CD4-positive, alpha-beta T cell treated with Interleukin-17A for 4 hours (primary cell): ENCODE measurements around the gene SAMD10.
"Not testable (repeated sequence)": the region's sequence is repeated elsewhere in the genome, so short reads cannot be mapped to it uniquely, and the experiment has no call there.

Experiments used
- DNase-seq: peaks from one replicate; pipeline ENCODE4 v3.0.0-alpha.2; 2020; ENCODE audit warnings: mixed read lengths

Gene SAMD10

DNA sequence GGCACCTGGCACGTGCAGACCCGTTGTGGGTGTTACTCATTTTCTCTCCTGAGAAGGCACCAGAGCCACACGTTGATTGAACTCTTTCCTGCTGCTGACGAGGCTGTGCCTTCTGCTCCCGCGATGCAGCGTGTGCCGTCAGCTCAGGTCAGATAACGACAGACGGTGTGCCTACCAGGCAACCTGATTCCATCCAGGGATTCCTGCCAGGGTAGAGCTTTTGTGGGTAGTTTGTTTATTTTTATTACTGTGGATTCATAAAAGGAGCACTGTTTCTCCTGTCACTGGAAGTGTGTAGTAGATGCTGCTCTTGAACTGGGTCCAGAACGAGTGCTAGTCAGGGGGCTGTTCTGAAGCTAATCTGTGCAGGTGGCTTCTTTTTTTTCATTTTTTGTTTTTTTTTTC, 22.2 kb upstream of the SAMD10 start:
- DNase-seq, result no peak

DNA sequence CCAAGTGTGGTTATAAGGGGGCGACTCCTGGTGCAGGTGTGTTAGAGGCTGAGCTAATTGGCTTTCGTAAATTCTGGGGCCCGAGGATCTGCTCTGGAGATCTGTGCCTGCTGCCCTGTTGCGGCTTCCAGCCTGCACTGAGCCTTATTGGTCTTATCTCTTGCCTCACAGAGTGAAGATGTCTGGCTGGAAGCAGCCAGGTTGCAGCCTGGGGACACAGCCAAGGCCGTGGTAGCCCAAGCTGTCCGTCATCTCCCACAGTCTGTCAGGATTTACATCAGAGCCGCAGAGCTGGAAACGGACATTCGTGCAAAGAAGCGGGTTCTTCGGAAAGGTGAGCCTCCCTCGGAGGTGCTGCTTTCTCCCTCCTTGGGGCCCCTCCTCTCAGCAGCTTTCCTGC, 21.5 kb upstream of the SAMD10 start:
- DNase-seq, result no peak

DNA sequence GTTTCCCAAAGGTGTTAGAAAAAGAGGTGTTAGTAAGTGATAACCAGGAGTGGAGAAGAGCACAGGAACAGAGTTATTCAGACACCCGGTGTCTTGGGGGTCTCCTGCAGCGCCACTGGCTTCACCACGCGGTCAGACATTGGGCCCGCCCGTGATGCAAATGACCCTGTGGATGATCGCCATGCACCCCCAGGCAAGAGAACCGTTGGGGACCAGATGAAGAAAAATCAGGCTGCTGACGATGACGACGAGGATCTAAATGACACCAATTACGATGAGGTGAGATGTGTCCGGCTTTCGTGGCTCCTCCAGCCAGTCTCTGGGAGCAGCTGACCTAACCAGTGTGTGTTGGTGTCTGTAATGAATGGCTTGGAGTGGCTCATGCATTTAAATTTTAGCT, 3.5 kb upstream of the SAMD10 start:
- no peak for DNase-seq

DNA sequence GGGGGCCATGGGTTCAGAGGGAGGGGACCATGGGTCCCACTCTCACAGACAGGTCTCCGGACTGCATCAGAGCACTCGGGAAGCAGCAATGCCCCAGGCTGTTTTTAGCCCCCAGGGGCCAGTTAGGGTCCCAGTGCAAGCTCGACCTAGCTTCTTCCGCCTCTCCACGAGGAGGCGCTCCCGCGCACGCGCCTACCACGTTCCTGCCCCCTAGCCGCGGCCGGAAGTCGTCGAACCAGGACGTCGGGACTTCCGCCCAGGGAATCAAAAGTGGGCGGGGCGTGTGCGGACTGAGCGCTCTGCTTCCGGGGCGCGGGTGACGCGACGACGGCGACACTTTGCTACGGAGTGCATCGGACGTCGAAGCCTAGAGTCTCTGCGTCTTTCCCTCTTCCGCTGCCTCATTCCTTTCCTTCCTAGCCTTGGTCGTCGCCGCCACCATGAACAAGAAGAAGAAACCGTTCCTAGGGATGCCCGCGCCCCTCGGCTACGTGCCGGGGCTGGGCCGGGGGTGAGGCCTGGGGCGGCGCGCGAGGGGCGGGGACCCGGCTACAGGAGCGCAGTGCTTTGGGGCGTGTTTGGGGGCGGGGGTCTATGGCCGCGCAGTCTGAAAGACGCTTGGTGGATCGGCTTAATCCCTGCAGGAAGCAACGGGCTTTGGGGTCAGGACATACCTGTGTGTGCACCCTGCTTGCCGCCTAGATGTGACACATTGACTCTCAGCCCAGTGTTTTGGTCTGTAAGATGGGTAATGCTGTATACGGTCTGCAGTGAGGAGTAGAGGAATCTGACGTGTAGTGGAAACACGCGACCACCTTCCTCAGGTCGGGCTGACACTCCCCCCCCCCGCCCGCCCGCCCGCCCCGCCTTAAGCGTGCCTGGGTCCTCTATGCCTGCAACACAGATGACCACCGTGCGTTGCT, 1.6 kb upstream of the SAMD10 start, which contains the start of gene PRPF6:
Gene PRPF6 (plus strand): TSS at position 327 of the 923 bp plus-strand sequence. CDS start 114 bp downstream, at position 441.
- peak; percentile 98 for DNase-seq

DNA sequence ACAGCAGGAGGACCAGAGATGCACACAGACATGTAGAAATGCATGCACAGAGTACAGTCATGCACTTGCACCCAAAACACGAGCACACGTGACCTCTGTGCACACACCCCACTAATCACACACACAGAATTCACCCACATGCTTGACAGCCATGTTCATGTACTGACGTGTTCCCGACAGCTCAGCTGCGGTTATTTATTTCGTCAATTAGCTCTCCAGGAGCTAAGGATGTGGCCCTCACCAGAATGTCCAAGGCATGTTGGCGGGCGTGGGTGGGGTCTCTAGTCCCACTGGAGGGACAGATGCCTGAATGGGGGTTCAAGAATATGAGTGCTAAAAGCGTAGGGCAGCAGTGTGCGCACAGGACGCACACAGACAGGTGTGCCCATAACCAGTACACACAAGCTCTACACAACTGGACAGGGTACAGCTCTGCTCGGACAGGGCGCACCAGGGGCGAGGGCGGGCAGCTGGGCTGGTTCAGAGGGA, 919 bp upstream of the SAMD10 start:
- peak; percentile 35 for DNase-seq

DNA sequence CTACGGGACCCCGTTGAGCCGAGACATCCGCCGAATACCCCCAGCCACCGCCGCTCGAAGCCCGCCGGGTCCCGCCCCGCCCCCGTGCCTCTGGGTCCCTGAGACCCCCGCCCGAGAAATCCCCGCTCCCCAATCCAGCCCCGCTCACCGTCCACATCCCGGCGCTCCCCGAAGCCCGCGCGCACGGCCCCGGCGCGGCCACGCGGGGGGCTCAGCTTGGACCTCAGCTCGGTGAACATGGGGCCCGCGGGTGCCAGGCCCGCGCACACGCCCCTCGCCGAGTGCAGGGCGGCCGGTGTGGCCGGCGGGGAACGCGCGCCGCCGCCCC, 249 bp downstream of the SAMD10 start:
- DNase-seq, result no peak

DNA sequence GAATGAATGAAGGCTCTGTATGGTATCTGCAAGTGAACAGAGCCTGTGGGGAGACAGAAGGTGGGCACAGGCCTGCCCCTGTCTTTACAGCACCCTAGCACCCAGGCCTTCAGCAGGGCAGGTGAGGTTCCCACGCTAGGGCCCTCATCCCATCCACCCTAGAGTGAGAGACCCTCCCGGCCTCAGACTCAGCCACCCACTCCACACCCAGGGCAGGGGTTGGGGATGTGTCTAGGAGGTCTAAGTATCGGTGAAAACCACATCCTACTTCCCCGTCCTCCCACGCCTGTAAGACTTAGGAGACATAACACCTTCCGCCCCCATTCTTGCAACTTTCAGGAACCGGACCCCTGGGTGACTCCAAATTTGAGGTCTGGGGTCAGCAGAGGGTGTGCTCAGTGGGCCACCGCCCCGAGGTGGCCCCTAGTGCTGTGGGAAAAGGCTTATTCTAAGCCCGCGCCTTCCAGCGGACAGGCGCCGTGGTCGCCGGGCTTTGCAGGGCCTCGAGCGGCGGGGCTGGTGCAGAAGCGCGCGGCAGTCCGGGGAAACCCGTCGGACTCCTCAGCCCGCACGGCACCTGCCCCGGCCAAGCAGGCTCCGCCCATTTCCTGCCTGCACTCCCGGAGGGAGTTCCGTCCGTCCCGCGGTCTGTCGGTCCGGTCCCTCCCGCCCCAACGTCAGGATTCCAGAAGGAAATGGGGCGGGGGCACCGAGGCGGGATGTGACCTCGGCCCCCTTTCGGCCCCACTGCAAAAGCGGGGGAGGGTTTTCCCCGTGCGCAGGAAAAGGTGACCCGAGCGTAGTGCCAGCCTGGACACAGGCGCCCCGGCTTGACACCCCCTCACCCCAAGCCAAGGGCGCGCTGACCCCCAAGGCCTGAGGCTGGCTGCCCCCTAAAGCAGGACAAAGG, 868 bp downstream of the SAMD10 start:
- DNase-seq, result peak; percentile 65

DNA sequence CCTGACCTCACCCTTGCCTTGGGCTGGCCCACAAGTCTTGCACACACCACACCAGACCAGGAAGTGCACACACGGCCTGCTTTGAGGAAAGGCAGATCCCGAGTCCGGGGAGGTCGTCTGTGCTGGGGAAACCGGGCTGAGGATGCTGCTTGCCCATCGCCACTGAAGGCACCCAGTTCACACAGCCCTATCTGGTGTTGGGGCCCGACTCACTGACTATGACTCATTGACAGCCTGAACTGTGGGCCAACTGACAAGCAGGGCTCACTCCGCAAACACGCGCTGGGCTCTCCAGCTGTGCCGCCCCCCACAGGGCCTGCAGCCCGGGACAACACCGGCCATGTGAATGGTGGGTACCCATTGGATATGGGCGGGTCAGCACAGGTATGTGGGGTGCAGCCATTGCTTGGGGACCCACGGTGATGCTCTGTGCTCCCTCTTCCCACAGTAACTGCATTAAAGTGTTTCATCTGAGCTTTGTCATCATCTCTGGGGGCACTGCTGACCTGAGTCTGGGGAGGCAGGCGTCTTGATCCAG, 1.6 kb downstream of the SAMD10 start:
- peak; percentile 74 for DNase-seq

DNA sequence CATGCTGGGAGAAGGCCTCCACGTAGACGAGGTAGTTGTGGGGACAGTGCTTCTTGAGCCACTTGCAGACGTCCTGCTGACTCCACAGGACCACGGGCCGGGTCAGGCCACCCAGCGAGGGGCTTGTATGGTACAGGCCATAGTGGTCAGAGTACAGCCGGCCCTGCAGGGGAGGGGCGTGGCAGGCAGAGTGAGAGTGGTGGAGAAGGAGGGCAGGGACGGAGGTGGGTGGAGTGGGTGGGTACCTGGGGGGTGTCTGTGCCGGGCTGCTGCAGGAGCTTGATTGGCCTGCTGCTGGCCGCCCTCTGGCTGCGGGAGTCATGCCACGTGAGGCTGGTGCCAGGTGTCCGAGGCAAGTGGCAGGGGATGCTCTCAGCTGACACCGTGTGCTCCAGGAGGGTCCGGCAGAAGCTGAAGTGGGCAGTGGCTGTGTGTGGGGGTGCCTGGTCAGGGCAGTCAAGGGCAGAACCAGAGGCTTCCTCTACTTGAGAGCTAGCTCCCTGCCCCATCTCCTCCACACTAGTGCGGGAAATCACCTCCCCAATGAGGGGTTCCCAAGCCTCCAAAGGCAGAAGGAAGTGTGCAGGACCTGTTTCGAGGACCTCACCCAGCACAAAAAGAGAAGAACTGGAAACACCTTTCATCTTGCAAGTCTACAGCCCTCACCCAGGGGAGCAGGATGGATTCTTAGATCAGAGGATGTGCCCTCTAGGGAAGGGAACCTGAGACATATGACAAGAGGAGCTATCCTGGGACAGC, 2.3 kb downstream of the SAMD10 start:
- no peak for DNase-seq

DNA sequence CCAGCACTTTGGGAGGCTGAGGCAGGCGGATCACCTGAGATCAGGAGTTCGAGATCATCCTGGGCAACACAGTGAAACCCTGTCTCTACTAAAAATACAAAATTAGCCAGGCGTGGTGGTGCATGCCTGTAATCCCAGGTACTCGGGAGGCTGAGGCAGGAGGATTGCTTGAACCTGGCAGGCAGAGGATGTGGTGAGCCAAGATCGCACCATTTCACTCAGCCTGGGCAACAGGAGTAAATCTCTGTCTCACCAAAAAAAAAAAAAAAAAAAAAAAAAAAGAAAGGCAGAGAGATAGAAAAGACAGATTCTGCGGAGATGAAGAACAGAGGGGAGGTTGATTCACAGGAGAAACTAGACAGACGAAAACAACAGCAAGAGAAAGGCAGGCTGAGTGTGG, 2.9 kb downstream of the SAMD10 start:
- peak; percentile 28 for DNase-seq

DNA sequence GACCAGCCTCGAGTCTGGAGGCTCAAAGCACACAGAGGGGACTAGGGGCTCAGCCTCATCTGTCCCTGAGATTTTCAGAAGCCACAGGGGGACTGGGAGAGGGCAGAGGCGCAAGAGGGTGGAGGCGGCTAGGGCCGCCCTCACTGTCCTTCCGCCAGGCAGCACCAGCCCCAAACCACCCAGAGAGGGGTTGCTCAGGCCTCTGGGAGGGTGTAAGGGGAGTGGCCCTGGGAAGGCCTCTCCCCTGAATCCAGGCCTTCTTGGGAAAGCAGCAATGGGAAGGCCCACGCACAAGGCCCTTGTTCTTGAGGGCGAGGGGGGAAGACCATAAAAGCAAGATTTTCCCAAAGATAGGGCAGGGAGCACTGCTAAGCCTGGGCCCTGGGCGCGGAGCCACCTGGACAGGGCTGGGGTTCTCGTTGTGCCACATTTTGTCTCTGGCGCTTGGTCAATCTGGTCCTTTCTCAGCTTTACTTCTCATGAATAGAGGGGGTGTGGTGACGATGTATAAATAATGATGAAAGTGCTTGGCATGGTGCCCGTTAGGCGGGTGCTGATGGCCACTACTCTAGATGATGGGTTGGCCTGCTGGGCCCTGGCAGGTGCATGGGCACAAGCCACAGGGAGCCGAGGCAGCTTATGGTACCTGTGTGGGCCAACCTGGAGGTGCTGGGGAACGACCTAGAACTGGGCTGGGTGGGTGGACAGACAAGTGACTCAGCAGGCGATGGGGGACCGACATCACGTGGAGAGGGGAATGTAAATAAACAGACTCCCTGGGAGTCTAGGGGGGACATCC, 4.8 kb downstream of the SAMD10 start:
- no peak for DNase-seq

DNA sequence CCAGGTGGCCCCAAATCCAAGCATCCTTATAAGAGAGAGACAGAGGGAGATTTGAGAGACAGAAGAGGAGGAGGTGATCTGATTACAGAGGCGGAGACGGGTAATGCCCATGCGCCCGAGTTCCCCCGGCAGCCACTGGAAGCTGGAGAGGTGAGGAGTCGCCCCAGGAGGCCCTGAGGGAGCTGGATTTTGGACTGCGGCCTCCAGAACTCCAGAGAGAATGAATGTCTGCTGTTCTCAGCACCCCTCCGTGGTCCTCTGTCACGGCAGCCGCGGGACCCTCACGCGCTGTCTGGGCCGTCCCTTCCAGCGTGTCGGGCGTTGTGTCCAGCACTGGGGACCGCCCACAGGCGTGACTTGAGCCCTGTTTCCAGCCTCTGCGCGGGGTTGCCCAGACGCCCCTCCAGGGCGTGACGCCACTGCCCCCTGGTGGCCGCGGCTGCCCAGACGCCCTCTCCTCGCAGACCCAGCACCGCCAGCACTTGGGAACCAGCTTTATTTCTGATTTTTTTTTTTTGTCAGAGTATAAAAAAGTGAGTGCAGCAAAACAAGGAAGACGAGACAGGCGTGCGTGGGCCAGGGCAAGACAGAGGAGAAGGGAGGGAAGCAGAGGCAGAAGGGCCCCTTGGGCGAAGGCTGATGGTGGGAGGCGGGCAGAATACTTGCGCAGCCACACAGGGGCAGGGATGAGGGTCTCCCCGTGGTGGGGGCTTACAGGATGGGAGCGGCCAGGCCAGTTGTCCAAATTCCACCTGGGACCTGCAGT, 5.6 kb downstream of the SAMD10 start:
- peak; percentile 88 for DNase-seq

DNA sequence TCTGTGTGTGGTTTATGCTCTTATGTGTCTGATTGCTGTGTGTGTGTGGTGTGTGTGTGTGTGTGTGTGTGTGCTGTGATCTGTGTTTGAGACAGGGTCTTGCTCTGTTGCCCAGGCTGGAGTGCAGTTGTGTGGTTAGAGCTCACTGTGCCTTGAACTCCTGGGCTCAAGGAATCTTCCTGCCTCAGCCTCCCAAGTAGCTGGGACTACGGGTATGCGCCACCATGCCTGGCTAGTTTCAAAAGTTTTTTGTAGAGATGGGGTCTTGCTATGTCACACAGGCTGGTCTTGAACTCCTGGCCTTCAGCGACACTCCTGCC, 6.3 kb downstream of the SAMD10 start:
- no peak for DNase-seq

DNA sequence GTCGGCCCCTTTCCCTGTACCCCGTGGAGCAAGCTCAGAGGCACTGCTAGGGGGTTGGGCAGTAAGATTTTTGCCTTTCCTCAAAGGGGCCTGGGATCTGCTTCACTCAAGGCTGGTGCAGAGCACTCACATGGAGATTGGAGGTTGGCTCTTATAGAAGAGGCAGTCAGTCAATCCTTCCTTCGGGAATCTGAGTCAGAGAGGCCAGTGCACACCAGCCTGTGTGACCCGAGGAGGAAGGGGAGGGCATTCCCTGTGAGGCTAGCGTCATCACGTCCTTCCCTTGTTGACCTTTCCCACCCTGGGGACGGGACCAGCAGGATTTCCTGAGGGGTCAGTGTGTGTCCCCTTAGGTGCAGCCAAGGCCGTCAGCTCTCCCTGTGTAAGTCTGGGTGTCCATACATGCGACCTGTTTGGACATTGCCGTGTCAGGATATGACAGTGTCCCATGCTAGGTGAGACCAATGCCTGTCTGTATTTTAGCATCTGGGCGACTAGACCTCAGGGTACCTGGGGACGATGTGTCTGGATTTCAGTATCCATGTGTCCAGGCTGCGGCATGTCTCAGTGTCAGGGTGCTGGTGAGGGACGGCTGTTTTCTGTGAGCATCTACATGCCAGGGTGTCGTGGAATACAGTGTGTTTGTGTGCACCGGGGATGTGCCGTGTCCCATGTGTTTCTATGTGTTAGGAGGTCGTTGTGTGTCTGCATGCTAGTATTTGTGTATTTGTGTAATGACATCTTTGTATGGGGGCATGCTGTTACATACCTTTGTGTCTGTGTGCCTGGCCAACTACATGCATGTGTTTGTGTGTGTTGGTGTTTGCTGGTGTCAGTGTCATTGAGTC, 6.9 kb downstream of the SAMD10 start:
- no peak for DNase-seq

DNA sequence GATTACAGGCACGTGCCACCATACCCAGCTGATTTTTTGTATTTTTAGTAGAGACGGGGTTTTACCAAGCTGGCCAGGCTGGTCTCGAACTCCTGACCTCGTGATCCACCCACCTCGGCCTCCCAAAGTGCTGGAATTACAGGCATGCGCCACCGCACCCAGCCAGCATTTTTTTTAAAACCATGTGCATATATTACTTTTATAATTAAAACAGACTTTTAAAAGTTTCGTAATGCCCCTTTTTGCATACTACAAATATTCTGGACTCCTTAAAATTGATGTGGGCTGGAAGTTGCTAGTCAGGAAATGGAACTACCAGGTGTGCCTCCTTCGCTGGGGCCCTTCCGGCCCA, 7.5 kb downstream of the SAMD10 start:
- not testable (repeated sequence) for DNase-seq

DNA sequence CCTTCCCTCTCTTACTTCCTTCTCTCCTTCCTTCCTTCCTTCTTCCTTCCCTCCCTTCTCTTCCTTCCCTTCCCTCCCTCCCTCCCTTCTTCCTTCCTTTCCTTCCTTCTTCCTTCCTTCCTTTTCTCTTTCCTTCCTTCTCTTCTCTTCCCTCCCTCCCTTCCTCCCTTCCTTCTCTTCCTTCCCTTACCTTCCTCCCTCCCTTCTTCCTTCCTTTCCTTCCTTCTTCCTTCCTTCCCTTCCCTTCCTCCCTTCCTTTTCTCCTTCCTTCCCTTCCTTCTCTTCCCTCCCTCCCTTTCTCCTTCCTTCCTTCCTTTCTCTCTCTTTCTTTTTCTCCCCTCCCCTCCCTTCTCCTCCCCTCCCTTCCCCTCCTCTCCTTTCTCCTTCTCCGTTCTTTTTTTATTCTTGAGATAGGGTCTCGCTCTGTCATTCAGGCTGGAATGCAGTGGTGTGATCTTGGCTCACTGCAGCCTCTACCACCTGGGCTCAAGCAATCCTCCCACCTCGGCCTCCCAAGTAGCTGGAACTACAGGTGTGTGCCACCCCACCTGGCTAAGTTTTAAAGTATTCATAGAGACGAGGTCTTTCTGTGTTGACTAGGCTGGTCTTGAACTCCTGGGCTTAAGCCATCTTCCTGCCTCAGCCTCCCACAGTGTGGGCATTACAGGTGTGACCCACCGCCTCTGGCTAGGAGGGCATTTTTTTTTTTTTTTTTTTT, 8.6 kb downstream of the SAMD10 start:
- DNase-seq, result no peak

DNA sequence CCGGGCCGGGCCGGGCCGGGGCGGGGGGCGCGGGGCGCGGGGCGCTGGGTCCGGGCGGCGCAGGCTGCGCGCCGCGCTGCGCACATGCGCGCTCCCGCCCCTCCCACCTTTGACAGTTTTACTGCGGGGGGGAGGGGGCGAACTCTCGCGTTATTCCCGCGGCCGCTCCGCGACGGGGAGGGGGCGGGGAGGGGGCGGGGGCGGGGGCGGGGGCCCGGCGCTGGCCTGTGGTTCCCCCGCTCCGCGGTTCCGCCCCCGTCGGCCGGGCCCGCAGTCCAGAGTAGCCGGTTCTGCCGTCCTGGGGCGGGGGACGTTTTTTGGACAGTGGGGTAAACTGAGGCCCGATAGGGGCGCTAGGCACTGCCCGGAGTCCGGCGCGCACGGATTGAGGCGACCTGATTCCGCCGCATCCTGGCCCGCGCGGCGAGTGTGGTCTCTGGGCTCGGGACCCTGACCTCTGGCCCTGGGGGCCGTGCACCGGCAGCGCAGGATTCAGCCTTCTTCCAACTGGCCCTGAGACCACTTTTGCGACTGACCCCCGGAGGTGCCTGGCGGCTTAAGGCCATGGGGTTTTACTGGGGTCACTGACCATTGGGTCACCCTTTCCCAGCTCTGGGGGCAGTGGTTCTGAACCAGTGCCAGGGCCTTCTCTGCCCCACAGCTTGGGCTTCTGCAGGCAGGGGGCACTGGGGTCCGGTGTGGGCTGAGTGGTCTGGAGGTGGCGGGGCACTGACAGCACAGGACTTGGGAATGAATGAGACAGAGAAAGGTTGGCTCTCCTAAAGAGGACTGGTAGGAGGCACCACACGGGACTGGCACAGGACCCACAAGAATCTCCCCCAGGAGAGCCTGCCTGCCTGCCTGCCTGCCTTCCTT, 9.4 kb downstream of the SAMD10 start, which contains the start of gene ZNF512B:
Gene ZNF512B (minus strand): TSS at position 93 of the 876 bp plus-strand sequence. CDS start 1,980 bp downstream, outside the sequence.
- peak; percentile 83 for DNase-seq
